ENCODE results near the gene PGK1. TPM values are rescaled to one million over a fixed set of nuclear protein-coding genes. Genes with fewer than 3 reads are reported as not detected.
"Not testable (repeated sequence)": the region's sequence is repeated elsewhere in the genome, so short reads cannot be mapped to it uniquely, and the experiment has no call there.

The PGK1 gene
- total and polyA plus RNA-seq, 2 experiments from 2014 or later: 249 to 336 TPM

DNA sequence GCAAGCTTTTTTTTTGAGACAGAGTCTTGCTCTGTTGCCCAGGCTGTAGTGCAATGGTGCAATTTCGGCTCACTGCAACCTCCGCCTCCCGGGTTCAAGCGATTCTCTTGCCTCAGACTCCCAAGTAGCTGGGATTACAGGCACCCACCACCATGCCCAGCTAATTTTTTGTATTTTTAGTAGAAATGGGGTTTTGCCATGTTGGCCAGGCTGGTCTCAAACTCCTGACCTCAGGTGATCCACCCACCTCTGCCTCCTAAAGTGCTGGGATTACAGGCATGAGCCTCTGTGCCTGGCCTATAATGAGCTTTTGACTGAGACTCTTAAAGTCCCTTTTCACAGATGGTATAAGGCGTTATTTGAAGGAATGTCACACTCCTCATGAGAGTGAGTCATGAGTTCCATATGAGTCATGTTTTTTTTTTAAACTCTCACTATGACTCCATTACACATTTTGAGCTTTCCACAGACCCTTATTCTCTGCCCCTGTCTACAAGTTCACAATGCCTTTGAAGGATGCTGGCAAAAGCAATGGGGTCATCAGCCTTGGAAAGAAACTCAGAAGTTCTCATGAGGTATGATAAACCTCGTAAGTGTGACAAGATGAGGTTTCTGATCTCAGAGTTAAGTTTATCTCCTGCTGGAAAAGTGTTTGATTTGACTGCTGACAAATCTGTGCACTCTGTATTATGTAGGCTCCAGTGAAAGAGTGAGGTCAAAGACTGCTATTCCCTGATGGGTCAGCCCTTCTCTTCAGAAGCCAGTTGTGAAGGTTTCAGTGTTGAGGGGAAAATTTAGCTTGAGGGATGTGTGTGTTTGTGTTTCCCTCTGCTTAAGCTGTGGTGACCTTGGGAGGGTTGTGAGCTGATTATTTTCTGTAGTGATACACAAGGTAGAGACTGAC is 39.1 kb upstream of the PGK1 start:
- H3F3A ChIP-seq (replicated peaks; ENCODE audit: low read depth); DNase-seq (ENCODE audit: low spot score); H4K20me1 ChIP-seq (replicated peaks; ENCODE audit: insufficient read depth); H3K79me2 ChIP-seq (replicated peaks; ENCODE audit: insufficient read depth); H2AFZ ChIP-seq; H3K27ac ChIP-seq (ENCODE audit: low read depth); H3K36me3 Mint-ChIP-seq (ENCODE audit: low read depth); ATAC-seq; H3K4me2 ChIP-seq; H3K4me1 ChIP-seq (ENCODE audit: insufficient read depth); H3K4me3 ChIP-seq; H3K27me3 ChIP-seq (ENCODE audit: insufficient read depth); H3K4me1 Mint-ChIP-seq; H3K4me3 Mint-ChIP-seq; H3K9me2 ChIP-seq (ENCODE audit: insufficient read depth); H3K27me3 Mint-ChIP-seq (ENCODE audit: insufficient read depth, low read depth, poor library complexity); H3K36me3 ChIP-seq (ENCODE audit: insufficient read depth); H3K27ac Mint-ChIP-seq: not testable (repeated sequence)
- peaks cover 18% of the 10 kb centered on the region; the same call in 2 of the 3 replicates for H3K9me3 Mint-ChIP-seq

DNA sequence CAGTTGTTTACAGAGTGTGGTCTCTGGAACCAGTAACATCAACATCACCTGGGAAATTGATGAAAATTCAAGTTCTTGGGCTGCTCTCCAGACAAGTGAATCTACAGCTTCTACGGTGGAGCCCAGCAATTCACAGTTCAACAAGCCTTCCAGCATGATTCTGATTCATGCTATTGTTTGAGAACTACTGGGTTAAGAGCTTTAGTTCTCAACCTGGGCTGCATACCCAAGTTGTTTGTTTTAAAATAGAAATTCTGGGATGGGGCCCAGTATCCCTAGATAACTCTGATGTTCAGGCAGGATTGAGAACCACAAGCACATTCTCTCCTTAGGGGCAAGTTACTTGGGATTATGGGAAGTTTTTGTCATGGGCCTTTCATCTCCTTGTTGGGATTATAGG is 37.9 kb upstream of the PGK1 start:
- Histone ChIP-seq H3F3A (replicated peaks; ENCODE audit: low read depth) (no peaks in the 10 kb centered on the region), H3K4me2 (no peak overlapping the region), H3K4me3 (no peak overlapping the region), H3K4me1 (ENCODE audit: insufficient read depth) (no peaks in the 10 kb centered on the region), H3K27me3 (ENCODE audit: insufficient read depth) (no peaks in the 10 kb centered on the region), H3K9me2 (ENCODE audit: insufficient read depth) (no peaks in the 10 kb centered on the region), H4K20me1 (replicated peaks; ENCODE audit: insufficient read depth) (no peaks in the 10 kb centered on the region), H2AFZ (no peak overlapping the region), H3K36me3 (ENCODE audit: insufficient read depth) (no peaks in the 10 kb centered on the region), H3K27ac (ENCODE audit: low read depth) (no peak overlapping the region), H3K79me2 (replicated peaks; ENCODE audit: insufficient read depth) (no peaks in the 10 kb centered on the region)
- ATAC-seq (no peak), DNase-seq (ENCODE audit: low spot score) (no peak)
- peaks cover 3% of the 10 kb centered on the region; the same call in 1 of the 3 replicates for H3K36me3 Mint-ChIP-seq (ENCODE audit: low read depth)
- H3K27me3 Mint-ChIP-seq (ENCODE audit: insufficient read depth, low read depth, poor library complexity): no peaks in the 10 kb centered on the region
- peaks cover 18% of the 10 kb centered on the region; the same call in 2 of the 3 replicates for H3K9me3 Mint-ChIP-seq
- H3K4me1 Mint-ChIP-seq: no peaks in the 10 kb centered on the region
- no peak overlapping the region for H3K4me3 Mint-ChIP-seq
- no peak overlapping the region for H3K27ac Mint-ChIP-seq
- TF ChIP-seq STAT1 (IDR thresholded peaks at IDR 0.05; ENCODE audit: unreplicated experiment): no peak
- TF ChIP-seq, protein P1, sequence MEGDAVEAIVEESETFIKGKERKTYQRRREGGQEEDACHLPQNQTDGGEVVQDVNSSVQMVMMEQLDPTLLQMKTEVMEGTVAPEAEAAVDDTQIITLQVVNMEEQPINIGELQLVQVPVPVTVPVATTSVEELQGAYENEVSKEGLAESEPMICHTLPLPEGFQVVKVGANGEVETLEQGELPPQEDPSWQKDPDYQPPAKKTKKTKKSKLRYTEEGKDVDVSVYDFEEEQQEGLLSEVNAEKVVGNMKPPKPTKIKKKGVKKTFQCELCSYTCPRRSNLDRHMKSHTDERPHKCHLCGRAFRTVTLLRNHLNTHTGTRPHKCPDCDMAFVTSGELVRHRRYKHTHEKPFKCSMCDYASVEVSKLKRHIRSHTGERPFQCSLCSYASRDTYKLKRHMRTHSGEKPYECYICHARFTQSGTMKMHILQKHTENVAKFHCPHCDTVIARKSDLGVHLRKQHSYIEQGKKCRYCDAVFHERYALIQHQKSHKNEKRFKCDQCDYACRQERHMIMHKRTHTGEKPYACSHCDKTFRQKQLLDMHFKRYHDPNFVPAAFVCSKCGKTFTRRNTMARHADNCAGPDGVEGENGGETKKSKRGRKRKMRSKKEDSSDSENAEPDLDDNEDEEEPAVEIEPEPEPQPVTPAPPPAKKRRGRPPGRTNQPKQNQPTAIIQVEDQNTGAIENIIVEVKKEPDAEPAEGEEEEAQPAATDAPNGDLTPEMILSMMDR (conservative IDR thresholded peaks at IDR 0.05; ENCODE audit: low read depth in 2 of 2): no peak
- TF ChIP-seq, protein P2, sequence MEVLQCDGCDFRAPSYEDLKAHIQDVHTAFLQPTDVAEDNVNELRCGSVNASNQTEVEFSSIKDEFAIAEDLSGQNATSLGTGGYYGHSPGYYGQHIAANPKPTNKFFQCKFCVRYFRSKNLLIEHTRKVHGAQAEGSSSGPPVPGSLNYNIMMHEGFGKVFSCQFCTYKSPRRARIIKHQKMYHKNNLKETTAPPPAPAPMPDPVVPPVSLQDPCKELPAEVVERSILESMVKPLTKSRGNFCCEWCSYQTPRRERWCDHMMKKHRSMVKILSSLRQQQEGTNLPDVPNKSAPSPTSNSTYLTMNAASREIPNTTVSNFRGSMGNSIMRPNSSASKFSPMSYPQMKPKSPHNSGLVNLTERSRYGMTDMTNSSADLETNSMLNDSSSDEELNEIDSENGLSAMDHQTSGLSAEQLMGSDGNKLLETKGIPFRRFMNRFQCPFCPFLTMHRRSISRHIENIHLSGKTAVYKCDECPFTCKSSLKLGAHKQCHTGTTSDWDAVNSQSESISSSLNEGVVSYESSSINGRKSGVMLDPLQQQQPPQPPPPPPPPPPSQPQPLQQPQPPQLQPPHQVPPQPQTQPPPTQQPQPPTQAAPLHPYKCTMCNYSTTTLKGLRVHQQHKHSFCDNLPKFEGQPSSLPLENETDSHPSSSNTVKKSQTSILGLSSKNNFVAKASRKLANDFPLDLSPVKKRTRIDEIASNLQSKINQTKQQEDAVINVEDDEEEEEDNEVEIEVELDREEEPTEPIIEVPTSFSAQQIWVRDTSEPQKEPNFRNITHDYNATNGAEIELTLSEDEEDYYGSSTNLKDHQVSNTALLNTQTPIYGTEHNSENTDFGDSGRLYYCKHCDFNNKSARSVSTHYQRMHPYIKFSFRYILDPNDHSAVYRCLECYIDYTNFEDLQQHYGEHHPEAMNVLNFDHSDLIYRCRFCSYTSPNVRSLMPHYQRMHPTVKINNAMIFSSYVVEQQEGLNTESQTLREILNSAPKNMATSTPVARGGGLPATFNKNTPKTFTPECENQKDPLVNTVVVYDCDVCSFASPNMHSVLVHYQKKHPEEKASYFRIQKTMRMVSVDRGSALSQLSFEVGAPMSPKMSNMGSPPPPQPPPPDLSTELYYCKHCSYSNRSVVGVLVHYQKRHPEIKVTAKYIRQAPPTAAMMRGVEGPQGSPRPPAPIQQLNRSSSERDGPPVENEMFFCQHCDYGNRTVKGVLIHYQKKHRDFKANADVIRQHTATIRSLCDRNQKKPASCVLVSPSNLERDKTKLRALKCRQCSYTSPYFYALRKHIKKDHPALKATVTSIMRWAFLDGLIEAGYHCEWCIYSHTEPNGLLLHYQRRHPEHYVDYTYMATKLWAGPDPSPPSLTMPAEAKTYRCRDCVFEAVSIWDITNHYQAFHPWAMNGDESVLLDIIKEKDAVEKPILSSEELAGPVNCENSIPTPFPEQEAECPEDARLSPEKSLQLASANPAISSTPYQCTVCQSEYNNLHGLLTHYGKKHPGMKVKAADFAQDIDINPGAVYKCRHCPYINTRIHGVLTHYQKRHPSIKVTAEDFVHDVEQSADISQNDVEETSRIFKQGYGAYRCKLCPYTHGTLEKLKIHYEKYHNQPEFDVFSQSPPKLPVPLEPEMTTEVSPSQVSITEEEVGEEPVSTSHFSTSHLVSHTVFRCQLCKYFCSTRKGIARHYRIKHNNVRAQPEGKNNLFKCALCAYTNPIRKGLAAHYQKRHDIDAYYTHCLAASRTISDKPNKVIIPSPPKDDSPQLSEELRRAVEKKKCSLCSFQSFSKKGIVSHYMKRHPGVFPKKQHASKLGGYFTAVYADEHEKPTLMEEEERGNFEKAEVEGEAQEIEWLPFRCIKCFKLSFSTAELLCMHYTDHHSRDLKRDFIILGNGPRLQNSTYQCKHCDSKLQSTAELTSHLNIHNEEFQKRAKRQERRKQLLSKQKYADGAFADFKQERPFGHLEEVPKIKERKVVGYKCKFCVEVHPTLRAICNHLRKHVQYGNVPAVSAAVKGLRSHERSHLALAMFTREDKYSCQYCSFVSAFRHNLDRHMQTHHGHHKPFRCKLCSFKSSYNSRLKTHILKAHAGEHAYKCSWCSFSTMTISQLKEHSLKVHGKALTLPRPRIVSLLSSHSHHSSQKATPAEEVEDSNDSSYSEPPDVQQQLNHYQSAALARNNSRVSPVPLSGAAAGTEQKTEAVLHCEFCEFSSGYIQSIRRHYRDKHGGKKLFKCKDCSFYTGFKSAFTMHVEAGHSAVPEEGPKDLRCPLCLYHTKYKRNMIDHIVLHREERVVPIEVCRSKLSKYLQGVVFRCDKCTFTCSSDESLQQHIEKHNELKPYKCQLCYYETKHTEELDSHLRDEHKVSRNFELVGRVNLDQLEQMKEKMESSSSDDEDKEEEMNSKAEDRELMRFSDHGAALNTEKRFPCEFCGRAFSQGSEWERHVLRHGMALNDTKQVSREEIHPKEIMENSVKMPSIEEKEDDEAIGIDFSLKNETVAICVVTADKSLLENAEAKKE (CRISPR knock-in tag; IDR thresholded peaks at IDR 0.05): no peak
- TF ChIP-seq ZNF114 (CRISPR knock-in tag; IDR thresholded peaks at IDR 0.05): no peak
- TF ChIP-seq EZH2phosphoT487 (IDR thresholded peaks at IDR 0.05; ENCODE audit: unreplicated experiment): no peak
- TF ChIP-seq CREB1 (CRISPR knock-in tag; IDR thresholded peaks at IDR 0.05; ENCODE audit: low read depth): no peak
- no peak for TF ChIP-seq ZNF331 (CRISPR knock-in tag; IDR thresholded peaks at IDR 0.05; ENCODE audit: low read depth)
- TF ChIP-seq JUNB (IDR thresholded peaks at IDR 0.05; ENCODE audit: unreplicated experiment): no peak
- TF ChIP-seq, protein P3, sequence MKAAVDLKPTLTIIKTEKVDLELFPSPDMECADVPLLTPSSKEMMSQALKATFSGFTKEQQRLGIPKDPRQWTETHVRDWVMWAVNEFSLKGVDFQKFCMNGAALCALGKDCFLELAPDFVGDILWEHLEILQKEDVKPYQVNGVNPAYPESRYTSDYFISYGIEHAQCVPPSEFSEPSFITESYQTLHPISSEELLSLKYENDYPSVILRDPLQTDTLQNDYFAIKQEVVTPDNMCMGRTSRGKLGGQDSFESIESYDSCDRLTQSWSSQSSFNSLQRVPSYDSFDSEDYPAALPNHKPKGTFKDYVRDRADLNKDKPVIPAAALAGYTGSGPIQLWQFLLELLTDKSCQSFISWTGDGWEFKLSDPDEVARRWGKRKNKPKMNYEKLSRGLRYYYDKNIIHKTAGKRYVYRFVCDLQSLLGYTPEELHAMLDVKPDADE (IDR thresholded peaks at IDR 0.05): no peak
- TF ChIP-seq NANOG (IDR thresholded peaks at IDR 0.05; ENCODE audit: borderline replicate concordance): no peak
